GM19467 (cell line): ENCODE measurements around the gene CNTNAP3.
"Not testable (repeated sequence)": the region's sequence is repeated elsewhere in the genome, so short reads cannot be mapped to it uniquely, and the experiment has no call there.

ENCODE experiments used
- ATAC-seq: cut with Tn5 transposase; IDR thresholded peaks from one replicate; pipeline ENCODE4 v1.9.1; 2021; ENCODE audit warnings: mild to moderate bottlenecking, moderate library complexity; ENCODE audit not compliant: unreplicated experiment

The CNTNAP3 gene

GRCh38 chr9:39287980-39288379 is at the start of gene CNTNAP3:
TSS of gene CNTNAP3 (minus strand) at chr9:39288167. CDS start at chr9:39288064, 103 bp downstream.
- ATAC-seq = not testable (repeated sequence)

DNA sequence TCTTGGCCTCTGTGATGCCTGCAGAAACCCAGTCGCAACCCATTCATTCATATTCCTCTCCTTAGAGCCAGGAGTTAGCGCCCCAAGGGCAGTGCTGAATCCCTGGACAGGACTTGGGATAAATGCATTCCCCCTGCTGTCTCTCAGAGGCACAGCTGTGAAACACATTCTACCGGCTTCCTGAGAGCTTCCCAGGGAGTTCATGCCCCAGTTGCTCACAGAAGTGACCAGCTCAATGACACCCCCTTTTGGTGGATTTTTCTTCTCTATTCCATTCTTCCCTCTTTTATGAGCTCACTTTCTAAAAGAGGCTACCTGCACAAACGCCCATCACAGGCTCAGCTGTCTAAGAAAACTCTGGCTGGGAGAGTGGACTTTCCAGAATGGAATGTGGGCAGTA is 8.0 kb downstream of the CNTNAP3 start:
- ATAC-seq = not testable (repeated sequence)

- not testable (repeated sequence) for ATAC-seq
Observed at GRCh38 chr9:39242513-39242912, 45.5 kb downstream of the CNTNAP3 start.

DNA sequence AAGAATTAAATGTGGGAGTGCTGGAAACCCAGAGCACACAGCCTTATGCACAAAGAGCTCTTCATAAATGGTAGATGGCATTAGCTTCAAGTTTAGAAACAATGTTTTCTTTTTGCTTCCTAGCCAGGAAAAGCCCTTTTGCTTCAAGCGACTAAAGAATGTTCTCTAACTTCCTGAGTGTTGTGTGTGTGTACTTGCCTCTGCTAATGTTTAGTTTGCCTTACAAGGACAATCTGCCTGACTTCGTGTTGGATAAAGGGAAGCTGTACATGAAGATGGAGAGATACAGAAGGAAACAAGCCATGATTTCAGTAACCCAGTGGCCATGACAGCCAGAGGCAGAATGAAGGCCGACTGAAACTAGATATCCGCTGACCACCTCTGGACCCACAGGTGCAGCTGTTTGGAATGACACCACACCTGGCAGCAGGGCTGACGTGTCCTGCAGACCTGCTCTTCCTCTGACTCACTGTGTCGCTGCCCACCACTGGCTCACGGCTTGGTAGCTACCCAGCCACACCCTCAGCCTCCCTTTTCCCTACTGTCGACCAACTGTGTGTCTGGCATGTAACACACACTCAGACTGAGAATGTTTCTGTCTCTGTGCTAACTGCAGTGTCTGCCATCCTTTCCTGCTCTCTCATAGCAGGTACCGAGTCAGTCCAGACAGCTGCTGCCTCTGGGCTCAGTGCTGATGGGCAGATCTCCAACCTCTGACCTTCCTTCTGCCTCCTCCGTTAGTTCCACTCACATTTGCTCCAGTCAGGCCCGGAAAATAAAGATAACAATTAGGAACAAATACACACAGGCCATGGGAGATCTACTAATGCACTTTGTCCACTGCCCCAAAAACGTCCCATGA is 55.6 kb downstream of the CNTNAP3 start:
- not testable (repeated sequence) for ATAC-seq

GRCh38 chr9:39215976-39216375 is 72.0 kb downstream of the CNTNAP3 start:
- not testable (repeated sequence) for ATAC-seq

- ATAC-seq = not testable (repeated sequence)
Observed at GRCh38 chr9:39209773-39210172, 78.2 kb downstream of the CNTNAP3 start.

DNA sequence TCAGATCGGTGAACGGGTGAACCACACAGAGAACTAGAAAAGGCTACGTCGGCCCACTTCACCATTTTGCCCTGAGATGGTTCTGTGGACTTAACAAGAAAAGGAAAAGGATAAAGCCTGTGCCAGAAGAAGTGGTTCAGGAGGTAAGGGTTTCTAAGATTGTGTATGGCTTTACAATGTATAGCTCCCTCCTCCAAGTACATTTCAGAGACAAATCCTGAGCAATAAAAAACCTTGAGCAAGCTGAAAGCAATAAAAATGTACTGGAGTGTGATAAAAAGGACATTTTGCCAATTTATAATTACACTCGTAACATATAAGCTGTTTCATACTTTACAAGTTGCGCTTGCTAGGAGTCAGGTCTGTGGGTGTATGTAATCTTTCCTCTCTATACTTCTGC is 81.3 kb downstream of the CNTNAP3 start:
- not testable (repeated sequence) for ATAC-seq

GRCh38 chr9:39205842-39206241 is 82.1 kb downstream of the CNTNAP3 start:
- not testable (repeated sequence) for ATAC-seq

DNA sequence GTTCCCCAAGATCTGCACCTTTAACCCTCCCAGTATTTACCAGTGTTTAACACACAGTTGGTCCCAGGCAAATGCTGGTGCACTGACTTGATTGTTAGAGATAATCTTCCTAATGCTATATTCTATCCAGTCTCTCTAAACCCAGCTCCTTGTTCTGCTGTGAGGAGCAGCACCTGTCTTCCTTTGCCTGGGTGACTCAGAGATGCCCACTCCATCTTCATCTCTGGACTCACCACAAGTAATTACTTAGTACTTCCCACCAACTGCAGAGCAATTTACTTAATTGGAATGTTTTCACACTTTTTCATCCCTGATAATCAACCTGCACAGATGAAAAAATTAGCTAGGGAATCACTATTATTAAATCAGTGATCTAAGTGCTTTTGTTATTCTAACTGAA is 87.6 kb downstream of the CNTNAP3 start:
- ATAC-seq = not testable (repeated sequence)

DNA sequence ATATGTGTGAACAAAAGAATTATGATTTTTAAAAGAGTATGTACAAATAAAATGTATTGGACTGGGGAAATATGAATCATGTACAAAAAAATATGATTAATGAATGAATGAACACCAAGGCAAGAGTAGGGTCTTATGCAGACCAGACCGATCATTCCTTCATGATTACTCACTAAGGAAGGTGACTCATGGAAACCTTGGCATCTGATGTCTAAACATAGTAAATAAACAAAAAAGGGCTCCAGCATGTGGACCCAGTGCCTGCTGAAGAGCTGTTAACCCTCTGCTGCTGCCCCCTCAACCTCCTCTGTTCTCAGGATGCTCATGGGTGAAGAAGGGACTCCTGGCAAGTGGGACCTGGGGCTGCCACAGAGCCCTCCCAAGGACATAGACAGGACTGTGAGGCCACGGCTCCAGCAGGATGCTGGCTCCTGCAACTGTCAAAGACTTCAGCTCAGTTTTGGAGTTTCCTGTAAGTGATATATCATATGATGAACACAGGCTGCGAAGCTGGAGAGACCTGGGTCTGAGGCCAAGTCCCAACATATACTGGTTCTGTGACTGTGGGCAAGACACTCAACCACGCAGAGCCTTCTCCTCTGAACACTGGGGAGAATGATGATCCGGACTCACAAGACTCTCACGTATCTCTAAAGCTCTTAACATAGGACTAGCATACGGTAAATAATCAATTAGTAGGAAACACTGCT is 89.8 kb downstream of the CNTNAP3 start:
- ATAC-seq = not testable (repeated sequence)

DNA sequence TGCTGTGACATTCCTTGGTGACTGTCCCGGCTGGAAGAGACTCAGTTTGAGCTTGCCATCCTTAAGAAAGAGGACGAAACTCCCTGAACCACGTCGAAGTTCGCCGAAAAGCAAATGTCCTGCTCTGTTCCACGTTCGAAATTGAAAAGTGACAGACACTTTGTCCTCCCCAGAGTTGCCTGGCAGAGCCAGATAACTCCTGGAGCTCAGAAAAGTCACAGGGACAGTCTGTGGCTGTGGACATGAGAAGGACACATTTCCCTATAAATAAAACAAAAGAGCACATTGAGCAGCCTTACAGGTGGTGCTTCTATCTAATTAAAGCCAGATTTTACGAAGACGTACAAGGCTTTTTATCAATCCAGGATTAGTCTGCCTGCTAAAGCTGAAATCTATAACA is 116.6 kb downstream of the CNTNAP3 start:
- ATAC-seq = not testable (repeated sequence)

DNA sequence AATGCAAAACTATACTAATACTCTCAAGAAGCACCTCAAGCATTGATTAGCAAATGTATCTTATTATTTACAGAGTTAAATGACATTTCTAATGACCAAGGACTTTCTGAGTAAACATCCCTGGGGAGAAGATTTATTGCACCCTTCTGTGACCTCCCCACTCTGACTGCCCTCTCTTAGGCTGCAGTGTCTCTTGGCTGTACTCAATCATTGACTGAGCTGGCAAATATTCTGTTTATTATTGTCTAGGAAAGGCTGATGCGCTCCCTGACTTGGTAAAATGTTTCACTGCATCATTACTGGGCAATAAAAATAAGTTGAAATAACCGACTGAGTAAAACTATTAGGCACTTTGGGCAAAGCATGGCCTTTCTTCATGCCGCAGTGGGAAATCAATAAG is 130.3 kb downstream of the CNTNAP3 start:
- ATAC-seq = not testable (repeated sequence)

DNA sequence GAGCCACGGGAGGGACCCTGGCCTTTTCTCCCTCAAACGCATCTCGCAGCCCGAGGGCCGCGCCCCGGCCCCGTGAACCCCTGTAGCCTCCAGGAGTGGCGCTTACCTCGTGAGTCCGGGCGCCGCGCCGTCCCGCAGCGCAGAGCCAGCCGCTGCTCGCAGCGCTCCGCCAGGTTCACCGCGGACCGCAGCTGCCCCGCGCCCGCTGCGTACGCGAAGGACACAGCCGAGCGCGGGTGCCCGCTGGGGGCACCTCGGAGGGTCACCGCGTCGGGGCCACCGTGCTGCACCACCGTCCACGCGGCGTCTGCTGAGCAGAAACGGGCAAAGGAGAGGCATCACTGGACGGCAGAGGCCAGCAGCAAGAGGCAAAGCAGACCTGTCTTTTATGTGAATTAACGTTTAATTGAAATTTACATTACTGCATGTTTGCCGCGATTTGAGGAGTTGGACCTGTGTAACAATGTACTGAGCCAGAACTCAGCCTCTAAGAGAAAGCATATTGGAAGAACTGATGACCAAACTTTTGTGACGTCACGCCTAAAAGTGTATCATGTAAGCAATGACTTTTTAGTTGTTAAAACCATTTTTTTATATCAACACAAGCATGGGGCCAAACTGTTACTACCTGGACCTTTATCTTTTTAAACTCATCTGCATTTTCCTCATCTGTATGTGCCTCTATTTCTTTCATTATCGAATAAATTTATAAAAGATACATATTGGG is 155.0 kb downstream of the CNTNAP3 start:
- ATAC-seq = not testable (repeated sequence)

- ATAC-seq = not testable (repeated sequence)
Observed at GRCh38 chr9:39121401-39121800, 166.6 kb downstream of the CNTNAP3 start.

DNA sequence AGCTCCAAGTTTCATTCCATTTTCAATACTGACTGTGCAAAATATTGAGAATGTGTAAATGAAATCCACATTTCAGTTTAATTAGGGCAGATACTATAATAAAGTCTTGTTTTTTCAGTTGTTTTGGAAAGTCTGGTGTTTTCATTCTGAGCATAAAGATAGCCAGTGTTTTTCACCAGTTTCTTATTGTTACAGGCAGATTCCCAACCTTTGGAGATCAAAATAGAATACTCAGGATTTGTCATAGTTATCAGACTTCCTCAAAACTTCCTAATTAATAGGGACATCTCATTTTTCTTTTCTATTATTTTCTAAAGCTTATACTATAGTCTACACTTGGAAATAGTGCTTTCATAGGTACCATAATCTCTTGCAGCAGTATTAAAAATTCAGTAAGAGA is 176.2 kb downstream of the CNTNAP3 start:
- ATAC-seq = not testable (repeated sequence)

GRCh38 chr9:39108145-39108544 is 179.8 kb downstream of the CNTNAP3 start:
- no peak for ATAC-seq

DNA sequence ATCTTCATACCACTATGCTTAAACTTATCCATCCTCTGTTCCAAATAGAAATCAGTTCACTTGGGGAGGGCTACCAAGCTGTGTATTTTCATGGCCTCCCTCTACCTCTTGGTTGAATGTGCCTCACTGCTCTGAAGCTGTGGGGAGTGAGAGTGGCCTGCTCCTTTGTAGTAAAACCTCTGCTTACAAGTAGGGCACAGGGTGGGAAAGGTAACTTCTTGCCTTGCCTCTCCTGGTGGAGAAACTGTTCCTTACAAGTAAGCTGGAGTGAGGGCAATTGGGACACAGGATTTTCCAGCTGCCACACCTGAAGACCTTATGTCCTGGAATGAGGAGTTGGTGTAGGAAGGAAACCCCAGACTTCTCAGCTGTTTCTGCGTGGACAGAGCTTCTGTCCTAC is 190.8 kb downstream of the CNTNAP3 start:
- not testable (repeated sequence) for ATAC-seq

- not testable (repeated sequence) for ATAC-seq
Observed at GRCh38 chr9:39085311-39085710, 202.7 kb downstream of the CNTNAP3 start.

DNA sequence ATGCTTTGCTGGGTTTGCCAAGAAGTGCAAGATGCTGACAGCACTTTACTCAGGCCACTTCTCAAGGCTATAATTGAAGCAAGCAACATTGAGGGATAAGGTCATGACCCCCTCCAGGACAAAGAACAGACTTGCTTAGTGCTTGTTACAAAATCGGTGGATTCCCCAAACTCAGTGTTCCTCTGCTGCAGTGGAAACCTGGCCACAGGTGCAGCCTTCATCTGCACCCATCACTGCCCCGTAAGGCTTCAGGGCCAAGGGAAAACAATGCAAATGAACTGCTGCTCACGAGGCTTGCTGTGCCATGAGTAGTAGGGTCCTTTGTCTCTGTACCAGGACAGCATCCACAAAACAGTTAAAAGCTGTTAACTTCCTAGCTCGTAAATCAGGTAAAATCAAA is 205.4 kb downstream of the CNTNAP3 start:
- not testable (repeated sequence) for ATAC-seq

DNA sequence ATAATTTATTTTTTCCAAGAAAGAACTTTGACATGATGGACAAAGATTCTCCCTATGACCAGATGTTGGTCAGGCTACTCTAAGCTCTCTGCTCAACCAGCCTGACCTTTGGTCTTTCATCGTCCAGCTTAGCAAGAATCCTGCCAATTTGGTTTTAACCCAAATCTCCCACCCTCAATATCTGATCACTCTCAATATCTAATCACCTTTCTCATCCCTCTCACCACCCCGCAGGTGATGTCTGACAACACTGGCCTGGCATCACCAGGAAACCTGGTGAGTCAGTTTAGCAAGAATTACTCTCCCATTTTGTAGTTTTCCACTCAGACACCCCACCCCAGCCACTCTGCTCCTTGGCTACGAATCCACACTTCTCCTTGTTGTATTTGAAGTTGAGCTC is 207.9 kb downstream of the CNTNAP3 start:
- not testable (repeated sequence) for ATAC-seq

GRCh38 chr9:39078621-39079256 is 209.2 kb downstream of the CNTNAP3 start:
- ATAC-seq = not testable (repeated sequence)
